MM.1S (cell line): ENCODE data around the gene MGARP.
"Not testable (repeated sequence)": the region's sequence is repeated elsewhere in the genome, so short reads cannot be mapped to it uniquely, and the experiment has no call there.

Source experiments
- DNase-seq: peaks from one replicate; pipeline ENCODE4 v3.0.0-alpha.2; 2015
- H2AFZ ChIP-seq: fragments of 300-600 bp; sonication (generic); 2 replicates; pipeline ENCODE4 v1.6.0; 2016; ENCODE audit warnings: antibody characterized with exemption, low read length
- H3F3A ChIP-seq: fragments of 300-600 bp; sonication (generic); 2 replicates; pipeline ENCODE4 v1.6.1; 2016; ENCODE audit warnings: mild to moderate bottlenecking, antibody characterized with exemption, low read length, moderate library complexity, mixed read lengths; ENCODE audit not compliant: insufficient read depth
- H3K27ac ChIP-seq: fragments of 300-600 bp; sonication (generic); 2 replicates; pipeline ENCODE4 v1.5.1; 2016; ENCODE audit warnings: mild to moderate bottlenecking, low read length
- H3K27me3 ChIP-seq: fragments of 300-600 bp; sonication (generic); replicated peaks from 2 replicates; pipeline ENCODE4 v1.6.0; 2016; ENCODE audit warnings: low read length; ENCODE audit not compliant: insufficient read depth
- H3K36me3 ChIP-seq: fragments of 300-600 bp; sonication (generic); replicated peaks from 2 replicates; pipeline ENCODE4 v1.6.1; 2016; ENCODE audit warnings: mild to moderate bottlenecking, low read length, mixed read lengths; ENCODE audit not compliant: insufficient read depth
- H3K4me1 ChIP-seq: fragments of 300-600 bp; sonication (generic); 2 replicates; pipeline ENCODE4 v1.6.1; 2016; ENCODE audit warnings: low read length, mixed read lengths
- H3K4me2 ChIP-seq: fragments of 300-600 bp; sonication (generic); 2 replicates; pipeline ENCODE4 v1.6.0; 2016; ENCODE audit warnings: low read depth, low read length
- H3K4me3 ChIP-seq: fragments of 300-600 bp; sonication (generic); 2 replicates; pipeline ENCODE4 v1.5.1; 2016; ENCODE audit warnings: low read length, mixed read lengths
- H3K79me2 ChIP-seq: fragments of 300-600 bp; sonication (generic); 2 replicates; pipeline ENCODE4 v1.6.1; 2016; ENCODE audit warnings: mixed run types, low read length, mixed read lengths
- H3K9ac ChIP-seq: fragments of 300-600 bp; sonication (generic); 2 replicates; pipeline ENCODE4 v1.6.1; 2016; ENCODE audit warnings: low read length, mixed read lengths
- H3K9me2 ChIP-seq: fragments of 300-600 bp; sonication (generic); replicated peaks from 2 replicates; pipeline ENCODE4 v1.6.1; 2016; ENCODE audit warnings: mild to moderate bottlenecking, low read length, mixed read lengths; ENCODE audit not compliant: insufficient read depth
- H3K9me3 ChIP-seq: fragments of 300-600 bp; sonication (generic); replicated peaks from 2 replicates; pipeline ENCODE4 v1.6.1; 2016; ENCODE audit warnings: mild to moderate bottlenecking, low read length, mixed read lengths; ENCODE audit not compliant: insufficient read depth
- H4K20me1 ChIP-seq: fragments of 300-600 bp; sonication (generic); 2 replicates; pipeline ENCODE4 v1.6.1; 2016; ENCODE audit warnings: mild to moderate bottlenecking, low read length, moderate library complexity, mixed read lengths; ENCODE audit not compliant: insufficient read depth
- EZH2 ChIP-seq: fragments of 300-600 bp; sonication (generic); optimal IDR thresholded peaks from 2 replicates; pipeline ENCODE3; 2017; ENCODE audit warnings: low read depth, mild to moderate bottlenecking, antibody characterized with exemption, low read length, mixed read lengths
- EZH2phosphoT487 ChIP-seq: fragments of 300-600 bp; sonication (generic); IDR thresholded peaks from 2 replicates; pipeline ENCODE4 v1.6.1; 2018; ENCODE audit warnings: antibody characterized with exemption, low read length
- TF ChIP-seq, protein P1 (sequence below): fragments of 300-600 bp; sonication (generic); IDR thresholded peaks from 2 replicates; pipeline ENCODE4 v1.5.1; 2016; ENCODE audit warnings: antibody characterized with exemption, low read length, mixed read lengths

MGARP gene

DNA sequence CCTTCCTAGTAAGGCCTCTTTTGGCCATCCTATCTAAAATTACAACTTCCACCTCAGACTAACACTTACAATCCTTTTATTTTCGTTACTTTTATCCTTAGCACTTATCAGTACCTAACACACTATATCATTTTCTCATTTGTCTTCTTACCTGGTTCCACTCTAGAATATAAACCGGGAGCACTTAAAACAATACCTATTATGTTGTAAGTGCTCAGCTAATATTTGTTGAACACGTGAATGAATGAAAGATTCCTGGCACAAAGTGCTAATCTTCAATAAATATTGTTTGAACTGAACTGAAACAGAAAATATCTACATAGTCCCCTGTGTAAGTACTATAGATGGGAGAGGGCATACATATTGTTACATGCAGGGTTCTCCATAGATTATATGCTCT lies 14.4 kb downstream of the MGARP start:
- H3K4me3 ChIP-seq, result peak overlapping the region; percentile 44

DNA sequence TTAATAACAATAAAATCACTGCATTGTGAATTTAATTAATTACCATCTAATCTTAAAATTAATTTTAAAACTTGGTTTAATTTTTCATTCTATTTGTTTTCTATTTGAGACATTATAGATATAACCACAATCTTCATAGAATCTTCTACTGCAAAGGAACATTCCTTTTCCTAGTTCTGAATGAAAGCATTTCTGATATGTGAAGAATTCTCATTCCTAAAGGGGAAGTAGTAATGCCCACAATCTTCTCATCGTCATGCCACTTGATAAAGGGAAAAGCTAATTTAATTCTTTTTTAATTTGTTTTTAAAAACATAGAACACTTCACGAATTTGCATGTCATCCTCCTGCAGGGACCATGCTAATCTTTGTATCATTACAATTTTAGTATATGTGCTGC lies 23.7 kb downstream of the MGARP start:
- Histone ChIP-seq H3K9me3 (no peaks in the 10 kb centered on the region), H4K20me1 (no peaks in the 10 kb centered on the region), H3K4me1 (no peaks in the 10 kb centered on the region), H3F3A (no peaks in the 10 kb centered on the region), H3K9me2 (no peaks in the 10 kb centered on the region), H3K27ac (no peak overlapping the region), H3K36me3 (no peaks in the 10 kb centered on the region), H3K27me3 (no peaks in the 10 kb centered on the region), H2AFZ (no peak overlapping the region), H3K9ac (no peak overlapping the region), H3K4me3 (no peak overlapping the region), H3K4me2 (no peak overlapping the region), H3K79me2 (no peaks in the 10 kb centered on the region)
- no peak for DNase-seq
- TF ChIP-seq, protein P1, sequence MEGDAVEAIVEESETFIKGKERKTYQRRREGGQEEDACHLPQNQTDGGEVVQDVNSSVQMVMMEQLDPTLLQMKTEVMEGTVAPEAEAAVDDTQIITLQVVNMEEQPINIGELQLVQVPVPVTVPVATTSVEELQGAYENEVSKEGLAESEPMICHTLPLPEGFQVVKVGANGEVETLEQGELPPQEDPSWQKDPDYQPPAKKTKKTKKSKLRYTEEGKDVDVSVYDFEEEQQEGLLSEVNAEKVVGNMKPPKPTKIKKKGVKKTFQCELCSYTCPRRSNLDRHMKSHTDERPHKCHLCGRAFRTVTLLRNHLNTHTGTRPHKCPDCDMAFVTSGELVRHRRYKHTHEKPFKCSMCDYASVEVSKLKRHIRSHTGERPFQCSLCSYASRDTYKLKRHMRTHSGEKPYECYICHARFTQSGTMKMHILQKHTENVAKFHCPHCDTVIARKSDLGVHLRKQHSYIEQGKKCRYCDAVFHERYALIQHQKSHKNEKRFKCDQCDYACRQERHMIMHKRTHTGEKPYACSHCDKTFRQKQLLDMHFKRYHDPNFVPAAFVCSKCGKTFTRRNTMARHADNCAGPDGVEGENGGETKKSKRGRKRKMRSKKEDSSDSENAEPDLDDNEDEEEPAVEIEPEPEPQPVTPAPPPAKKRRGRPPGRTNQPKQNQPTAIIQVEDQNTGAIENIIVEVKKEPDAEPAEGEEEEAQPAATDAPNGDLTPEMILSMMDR, result no peak
- no peak for TF ChIP-seq EZH2phosphoT487
- no peak for TF ChIP-seq EZH2

More for the DNA sequence above, 14.4 kb downstream of the MGARP start:
- H3K9me2 ChIP-seq, result no peaks in the 10 kb centered on the region
- no peaks in the 10 kb centered on the region for H3K36me3 ChIP-seq
- peaks cover 21% of the 10 kb centered on the region for H3F3A ChIP-seq
- DNase-seq, result no peak
- H3K27ac ChIP-seq, result peak overlapping the region; percentile 74; the same call in 1 of the 2 replicates
- H2AFZ ChIP-seq, result no peak overlapping the region
- no peaks in the 10 kb centered on the region for H3K79me2 ChIP-seq
- H4K20me1 ChIP-seq, result no peaks in the 10 kb centered on the region
- no peaks in the 10 kb centered on the region for H3K27me3 ChIP-seq
- peak overlapping the region; percentile 77 for H3K4me2 ChIP-seq
- peaks cover 31% of the 10 kb centered on the region for H3K4me1 ChIP-seq
- no peaks in the 10 kb centered on the region for H3K9me3 ChIP-seq
- H3K9ac ChIP-seq, result peak overlapping the region; percentile 29; the same call in 1 of the 2 replicates
- TF ChIP-seq EZH2phosphoT487 (no peak), EZH2 (no peak)
- TF ChIP-seq, protein P1, result no peak

- H3K9ac ChIP-seq, H3K27ac ChIP-seq, H3K4me2 ChIP-seq, H3F3A ChIP-seq, H3K4me3 ChIP-seq, H3K79me2 ChIP-seq, H3K27me3 ChIP-seq, H3K36me3 ChIP-seq, H2AFZ ChIP-seq, H4K20me1 ChIP-seq, H3K9me2 ChIP-seq, H3K9me3 ChIP-seq, H3K4me1 ChIP-seq, DNase-seq: not testable (repeated sequence)
Measured at GRCh38 chr4:139255581-139255980, 24.4 kb downstream of the MGARP start.

DNA sequence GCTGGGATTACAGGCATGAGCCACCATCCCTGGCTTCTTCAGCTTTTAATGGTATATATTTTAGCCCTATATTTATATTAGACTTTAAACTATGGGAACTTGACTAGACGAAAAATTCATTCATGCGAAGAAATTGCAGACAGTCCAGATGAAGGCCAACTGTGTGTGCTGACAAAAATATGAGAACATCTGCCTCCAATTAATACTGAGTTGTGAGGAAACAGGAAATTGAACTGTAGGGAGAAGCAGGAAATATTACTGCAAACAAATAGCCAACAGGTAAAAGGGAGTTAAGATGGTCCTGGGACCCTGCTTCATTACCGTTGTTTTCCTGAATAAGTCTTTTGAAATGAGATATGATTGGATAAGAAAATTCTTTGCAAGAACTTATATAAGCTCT lies 26.3 kb downstream of the MGARP start:
- no peak overlapping the region for H3K9ac ChIP-seq
- H3K27me3 ChIP-seq, result no peaks in the 10 kb centered on the region
- no peak overlapping the region for H2AFZ ChIP-seq
- H3K4me2 ChIP-seq, result no peak overlapping the region
- no peaks in the 10 kb centered on the region for H3K9me3 ChIP-seq
- H3K79me2 ChIP-seq, result no peaks in the 10 kb centered on the region
- H4K20me1 ChIP-seq, result no peaks in the 10 kb centered on the region
- H3K4me1 ChIP-seq, result no peaks in the 10 kb centered on the region
- DNase-seq, result no peak
- TF ChIP-seq, protein P1, result no peak
- TF ChIP-seq EZH2phosphoT487 (no peak), EZH2 (no peak)
- H3K9me2 ChIP-seq, result no peaks in the 10 kb centered on the region
- H3K4me3 ChIP-seq, result no peak overlapping the region
- no peaks in the 10 kb centered on the region for H3K36me3 ChIP-seq
- H3K27ac ChIP-seq, result no peak overlapping the region
- H3F3A ChIP-seq, result no peaks in the 10 kb centered on the region
